ENCODE results near the gene NDOR1. TPM values are rescaled to one million over a fixed set of nuclear protein-coding genes. Genes with fewer than 3 reads are reported as not detected.
A peak's percentile ranks its signal among the peaks of the same experiment; 100 is the strongest.

The NDOR1 gene
- total RNA-seq, 1 experiment from 2014 or later, result 15.4 TPM

DNA sequence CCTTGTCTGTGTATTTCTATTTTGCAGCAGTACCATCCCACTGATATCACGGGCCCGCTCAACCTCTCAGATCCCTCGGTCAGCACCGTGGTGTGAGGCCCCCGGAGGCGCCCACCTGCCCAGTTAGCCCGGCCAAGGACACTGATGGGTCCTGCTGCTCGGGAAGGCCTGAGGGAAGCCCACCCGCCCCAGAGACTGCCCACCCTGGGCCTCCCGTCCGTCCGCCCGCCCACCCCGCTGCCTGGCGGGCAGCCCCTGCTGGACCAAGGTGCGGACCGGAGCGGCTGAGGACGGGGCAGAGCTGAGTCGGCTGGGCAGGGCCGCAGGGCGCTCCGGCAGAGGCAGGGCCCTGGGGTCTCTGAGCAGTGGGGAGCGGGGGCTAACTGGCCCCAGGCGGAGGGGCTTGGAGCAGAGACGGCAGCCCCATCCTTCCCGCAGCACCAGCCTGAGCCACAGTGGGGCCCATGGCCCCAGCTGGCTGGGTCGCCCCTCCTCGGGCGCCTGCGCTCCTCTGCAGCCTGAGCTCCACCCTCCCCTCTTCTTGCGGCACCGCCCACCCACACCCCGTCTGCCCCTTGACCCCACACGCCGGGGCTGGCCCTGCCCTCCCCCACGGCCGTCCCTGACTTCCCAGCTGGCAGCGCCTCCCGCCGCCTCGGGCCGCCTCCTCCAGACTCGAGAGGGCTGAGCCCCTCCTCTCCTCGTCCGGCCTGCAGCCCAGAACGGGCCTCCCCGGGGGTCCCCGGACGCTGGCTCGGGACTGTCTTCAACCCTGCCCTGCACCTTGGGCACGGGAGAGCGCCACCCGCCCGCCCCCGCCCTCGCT, 37.5 kb upstream of the NDOR1 start:
- no peak for DNase-seq (ENCODE audit: low read depth)

DNA sequence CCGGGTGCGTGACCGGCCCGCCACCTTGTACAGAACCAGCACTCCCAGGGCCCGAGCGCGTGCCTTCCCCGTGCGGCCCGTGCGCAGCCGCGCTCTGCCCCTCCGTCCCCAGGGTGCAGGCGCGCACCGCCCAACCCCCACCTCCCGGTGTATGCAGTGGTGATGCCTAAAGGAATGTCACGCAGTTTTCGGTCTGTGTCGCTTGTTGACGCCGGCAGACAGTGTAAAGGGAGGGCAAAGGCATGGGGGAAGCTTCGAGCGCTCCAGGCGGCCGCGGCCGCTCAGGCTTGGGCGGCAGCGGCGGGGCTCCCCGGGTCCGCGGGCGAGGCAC, 37.0 kb upstream of the NDOR1 start:
- DNase-seq (ENCODE audit: low read depth), result no peak

DNA sequence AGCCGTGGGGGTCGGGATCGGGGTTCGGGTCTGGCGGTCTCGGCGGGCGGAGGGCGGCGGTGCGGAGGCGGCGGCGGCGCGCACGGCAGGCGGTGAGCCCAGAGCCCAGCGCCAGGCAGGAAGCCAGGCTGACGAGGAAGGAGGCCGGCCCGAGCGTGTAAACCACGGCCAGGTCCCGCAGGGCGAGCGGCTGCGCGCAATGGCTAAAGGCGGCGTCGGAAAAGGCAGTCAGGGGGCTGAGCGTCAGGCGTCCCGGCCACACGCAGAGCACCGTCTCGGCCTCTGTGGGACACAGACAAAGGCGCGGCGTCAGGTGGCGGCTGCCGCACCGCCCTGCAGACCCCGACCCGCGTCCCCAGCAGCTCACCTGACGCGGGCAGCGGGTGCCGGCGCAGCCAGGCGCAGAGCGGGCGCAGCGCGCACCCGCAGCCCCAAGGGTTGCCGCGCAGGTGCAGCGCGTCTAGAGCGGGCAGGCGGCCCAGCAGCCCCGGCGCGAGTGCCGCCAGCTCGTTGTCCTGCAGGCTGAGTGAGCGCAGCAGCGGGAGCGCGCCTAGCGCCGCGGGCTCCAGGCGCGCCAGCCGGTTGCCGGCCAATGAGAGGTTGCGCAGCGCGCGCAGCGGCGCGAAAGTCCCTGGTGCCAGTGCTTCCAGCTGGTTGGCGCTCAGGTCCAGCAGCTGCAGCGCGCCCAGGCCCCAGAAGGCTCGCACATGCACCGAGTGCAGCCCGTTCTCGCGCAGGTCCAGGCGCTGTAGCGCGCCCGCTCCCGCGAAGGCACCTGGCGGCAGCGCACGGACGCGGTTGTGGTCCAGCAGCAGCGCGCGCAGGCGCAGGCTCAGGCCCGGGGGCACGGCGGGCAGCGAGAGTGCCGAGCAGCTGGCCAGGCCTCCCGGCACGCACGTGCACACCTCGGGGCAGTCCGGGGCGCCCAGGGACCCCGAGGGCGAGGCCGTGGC, 36.3 kb upstream of the NDOR1 start:
- peak; percentile 41 for DNase-seq (ENCODE audit: low read depth)

DNA sequence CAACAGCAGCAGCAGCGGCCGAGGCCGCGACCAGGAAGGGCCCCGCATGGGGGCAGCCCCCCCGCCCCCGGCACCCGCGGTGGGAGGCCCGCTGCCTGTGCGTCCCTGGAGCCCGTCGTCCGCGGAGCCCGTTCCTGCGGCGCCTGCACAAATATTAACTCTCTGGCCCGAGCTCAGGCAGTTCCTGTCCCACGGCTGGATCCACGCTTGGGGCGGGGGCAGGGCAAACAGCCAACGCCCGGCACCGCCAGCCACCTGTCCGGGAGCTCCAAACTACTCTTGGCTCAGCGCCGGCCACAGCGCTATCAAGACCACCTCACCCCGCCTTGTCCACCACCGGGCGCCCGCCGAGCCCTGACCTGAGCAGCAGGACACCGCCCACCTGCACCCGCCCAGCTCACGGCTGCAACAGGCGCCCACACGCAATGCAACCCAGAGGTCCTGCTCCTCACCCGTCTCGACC, 35.6 kb upstream of the NDOR1 start, which contains the start of gene LRRC26:
Gene LRRC26 (minus strand): TSS at position 156 of the 463 bp plus-strand sequence. CDS start 108 bp downstream, at position 48.
- DNase-seq (ENCODE audit: low read depth), result no peak

DNA sequence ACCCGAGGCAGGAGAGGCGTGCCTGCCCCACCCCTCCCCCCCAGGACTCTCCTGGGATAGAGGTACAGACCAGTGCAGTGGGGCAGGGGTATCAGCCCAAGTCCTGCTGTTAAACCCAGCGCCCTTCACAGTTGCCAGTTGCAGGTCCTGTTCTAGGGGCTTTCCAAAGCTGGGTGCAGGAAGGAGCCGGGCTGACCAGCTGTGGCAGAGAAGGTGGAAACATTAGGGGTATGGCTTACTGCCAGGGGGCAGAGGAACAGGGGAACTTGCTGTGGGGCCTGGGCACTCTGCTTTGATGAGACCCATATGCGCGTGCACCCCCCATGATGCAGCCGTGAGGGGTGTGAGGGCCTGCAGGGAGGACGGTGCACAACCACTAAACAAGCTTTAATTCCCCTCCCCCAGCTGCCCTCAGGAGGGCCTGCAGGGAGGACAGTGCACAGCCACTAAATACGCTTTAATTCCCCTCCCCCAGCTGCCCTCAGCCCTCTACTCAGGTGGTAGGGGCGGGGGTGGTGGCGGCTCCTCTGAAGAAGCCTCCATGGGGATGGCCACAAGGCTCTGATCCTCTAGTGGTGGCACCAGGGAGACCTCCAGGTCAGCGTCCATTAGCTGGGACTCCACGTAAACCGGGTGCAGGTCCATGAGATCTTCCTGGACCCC, 34.9 kb upstream of the NDOR1 start:
- DNase-seq (ENCODE audit: low read depth), result no peak

DNA sequence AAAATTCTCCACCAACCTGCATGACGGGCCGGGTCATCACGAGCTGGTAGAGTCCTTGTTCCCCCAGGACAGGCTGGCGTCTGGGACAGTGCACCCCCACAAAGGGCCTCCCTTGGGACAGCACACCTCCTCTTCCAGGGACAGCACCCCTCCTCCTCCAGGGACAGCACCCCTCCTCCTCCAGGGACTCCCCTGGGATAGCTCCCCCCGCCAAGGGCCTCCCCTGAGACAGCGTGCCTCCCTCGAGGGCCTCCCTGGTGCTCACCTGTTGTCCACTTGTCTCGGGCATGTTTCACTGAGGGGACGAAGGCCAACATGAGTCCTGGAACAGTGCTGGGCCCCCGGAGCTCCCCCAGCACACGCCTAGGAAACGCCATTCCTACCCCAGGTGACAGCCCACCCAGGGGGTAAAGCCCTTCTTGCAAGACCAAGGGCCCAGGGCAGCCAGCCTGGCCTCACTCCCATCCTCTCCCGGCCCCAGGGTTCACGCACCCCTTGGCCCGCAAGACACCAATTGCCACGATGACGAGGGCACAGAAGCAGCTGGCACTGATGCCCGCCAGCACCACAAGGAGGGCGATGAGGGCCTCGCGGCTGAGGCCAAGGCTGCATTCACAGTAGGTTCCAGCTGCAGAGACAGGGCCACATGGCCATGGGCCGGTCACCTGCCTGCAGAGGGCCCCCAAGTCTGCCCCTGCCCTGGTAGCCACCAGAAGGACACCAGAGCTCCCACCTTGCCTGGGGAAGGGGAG, 34.2 kb upstream of the NDOR1 start:
- DNase-seq (ENCODE audit: low read depth), result no peak

DNA sequence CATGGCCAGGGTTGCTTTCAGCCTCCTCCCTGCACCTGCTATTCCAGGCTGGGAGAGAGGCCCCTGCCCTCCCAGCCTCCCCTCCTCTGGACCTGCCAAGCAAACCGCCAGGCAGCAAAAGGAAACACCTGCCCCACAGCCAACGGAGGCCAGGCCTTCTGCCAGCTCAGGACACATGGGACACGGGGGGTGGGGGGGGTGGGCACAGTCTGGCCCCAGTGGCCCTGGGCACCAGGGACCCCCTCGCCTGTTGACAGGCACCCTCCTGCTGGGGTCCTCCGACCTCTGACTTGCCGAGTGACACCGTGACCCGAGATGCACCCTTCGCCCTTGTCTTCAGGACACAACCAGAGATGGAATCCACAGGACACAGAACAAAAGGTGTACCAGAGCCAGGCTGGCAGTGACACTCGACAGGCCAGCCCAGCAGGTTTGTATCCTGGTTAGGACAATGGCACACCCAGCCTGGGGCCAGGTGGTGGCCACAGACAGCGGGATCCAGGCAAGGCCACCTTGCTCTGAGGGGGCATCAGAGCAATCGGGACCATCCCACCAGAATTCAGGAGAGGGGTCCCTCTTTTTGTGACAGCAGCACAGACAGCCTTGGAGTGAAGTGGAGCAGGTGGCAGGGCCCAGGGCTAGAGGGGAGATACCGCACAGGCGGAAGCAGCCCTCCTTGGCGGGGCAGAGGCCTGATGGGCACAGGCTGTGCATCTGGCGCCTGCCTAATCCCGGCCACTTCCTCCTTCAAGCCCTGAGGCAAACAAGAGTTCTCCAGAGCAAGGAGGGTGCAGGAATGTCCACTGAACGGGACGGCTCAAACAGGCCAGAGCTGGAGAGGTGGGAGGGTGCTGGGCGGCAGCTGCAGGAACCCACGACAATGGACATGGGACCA, 32.4 kb upstream of the NDOR1 start:
- no peak for DNase-seq (ENCODE audit: low read depth)

DNA sequence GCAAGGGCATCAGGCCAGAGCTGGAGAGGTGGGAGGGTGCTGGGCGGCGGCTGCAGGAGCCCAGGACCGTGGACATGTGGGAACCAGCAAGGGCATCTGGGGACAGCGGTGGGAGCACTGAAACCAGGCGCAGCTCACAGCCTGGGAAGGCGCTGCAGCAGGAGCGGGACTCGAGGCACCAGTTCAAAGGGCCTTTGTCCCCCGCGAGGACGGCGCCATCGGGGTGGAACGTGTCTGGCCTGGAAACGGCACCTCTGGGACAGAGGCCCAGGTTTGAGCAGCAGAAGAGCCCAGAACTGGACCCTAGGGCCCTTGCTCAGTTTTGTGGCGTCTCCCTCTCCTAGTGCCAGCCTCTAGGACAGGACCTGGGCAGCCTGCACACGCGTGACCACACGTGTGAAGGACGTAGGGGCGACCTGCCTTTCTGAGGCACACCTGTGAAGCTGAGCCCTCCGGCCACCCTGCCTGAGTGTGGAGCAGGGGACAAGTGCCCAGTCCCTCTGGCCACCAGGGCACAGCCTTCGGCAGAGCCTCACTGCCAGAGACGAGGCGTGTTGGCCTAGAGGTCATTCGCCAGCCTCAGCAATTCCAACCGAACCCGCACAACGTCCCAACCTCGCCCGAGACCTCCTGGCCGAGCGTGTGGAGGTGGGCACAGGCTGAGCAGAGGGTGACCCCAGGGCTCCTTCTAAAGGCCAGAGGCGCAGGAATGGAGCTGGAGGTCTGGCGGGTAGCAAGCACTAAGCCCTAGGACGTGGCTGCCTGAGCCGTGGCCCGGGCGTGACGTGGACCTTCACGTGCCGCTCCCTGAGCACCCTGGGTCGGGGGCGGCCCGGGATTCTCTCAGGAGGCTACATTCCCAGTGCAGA, 31.5 kb upstream of the NDOR1 start:
- no peak for DNase-seq (ENCODE audit: low read depth)

DNA sequence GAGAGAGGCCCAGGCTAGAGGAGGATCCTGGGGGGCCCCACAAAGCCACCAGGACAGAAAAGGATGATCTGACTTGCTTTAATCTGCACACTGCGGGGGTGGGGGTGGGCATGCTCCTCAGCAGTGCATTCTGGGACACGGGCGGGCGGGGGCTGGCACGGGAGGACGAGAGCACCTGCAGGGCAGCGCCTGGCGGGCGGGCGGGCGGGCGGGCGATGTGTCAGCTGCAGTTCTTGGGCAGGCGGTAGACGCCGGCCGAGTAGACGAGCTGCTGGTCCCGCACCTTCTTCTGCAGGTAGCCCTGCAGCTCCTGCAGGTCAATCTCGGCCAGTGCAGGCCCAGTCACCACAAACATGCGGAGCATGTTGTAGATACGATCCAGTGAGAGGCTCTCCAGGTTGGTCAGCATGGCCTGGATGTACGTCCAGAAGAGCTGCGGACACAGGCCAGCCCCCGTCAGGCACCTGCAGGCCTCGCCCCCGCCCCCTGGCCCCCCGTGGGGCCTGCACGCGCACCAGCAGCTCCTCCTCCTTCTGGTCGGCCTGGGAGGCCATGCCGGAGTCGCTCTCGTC, 30.7 kb upstream of the NDOR1 start:
- no peak for DNase-seq (ENCODE audit: low read depth)

DNA sequence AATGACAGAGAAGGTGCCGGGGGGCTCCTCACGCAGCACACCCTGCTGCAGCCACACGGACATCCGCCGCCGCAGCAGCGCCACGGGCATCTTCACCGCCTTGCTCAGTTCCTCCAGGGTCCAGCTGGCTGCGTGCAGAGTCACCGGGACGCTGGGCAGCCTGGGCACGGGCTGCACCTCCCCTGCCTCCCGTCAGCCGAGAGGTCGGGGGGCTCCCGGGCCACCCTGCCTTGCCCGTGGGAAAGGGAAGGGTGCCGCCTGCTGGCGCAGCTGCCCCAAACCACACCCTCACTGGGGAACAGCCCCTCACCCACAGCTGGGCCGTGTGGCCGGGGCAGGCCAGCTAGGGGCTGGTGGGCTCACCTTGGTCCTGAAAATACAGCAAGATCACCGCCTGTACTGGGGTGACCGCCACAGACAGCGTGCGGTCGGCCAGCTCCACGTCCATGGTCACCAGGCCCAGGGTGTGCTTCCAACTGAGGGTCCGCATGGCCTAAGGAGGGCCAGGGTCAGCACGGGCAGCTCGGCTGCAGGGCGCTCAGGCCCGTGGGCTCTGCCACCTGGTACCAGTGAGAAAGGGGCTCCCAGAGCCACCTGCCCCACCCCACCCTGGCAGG, 30.0 kb upstream of the NDOR1 start:
- DNase-seq (ENCODE audit: low read depth), result no peak

DNA sequence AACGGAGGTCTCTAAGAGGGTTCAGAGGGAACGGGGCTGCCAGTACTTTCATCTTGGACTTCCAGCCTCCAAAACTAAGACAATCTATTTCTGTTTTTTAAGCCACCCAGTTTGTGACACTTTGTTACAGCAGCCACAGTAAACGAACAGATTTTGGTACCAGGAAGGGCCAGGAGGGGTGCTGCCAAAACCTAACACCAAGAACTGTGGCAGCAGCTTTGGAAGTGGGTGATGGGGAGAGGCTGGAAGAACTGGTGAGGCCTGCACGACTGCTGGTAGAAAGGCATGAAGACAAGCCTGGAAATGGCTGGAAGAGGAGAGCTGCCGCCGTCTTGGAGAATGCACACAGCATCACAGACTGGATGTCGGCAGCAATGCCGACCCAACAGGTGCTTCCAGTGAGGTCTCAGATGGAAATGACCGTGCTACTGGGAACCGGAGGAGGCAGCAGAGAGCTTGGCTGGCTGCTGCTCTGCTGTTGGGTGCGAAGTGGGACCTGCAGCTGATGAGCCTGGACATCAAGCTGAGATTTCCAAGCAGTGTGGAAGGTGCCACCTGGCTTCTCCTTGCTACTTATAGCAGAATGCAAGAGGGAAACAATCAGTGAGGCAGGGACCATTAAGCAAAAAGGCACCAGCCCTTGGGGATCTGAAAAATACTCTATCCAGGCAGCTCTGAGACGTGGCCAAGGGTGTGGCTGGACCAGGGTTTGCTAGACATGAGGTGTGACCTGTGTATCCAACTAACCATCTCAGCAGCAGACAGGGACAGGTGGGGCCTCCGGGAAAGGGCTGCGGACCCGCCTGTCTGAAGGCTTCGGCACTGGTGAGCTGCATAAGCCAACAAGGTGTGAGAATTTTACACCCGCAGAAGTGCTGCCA, 29.0 kb upstream of the NDOR1 start:
- DNase-seq (ENCODE audit: low read depth), result peak; percentile 50

DNA sequence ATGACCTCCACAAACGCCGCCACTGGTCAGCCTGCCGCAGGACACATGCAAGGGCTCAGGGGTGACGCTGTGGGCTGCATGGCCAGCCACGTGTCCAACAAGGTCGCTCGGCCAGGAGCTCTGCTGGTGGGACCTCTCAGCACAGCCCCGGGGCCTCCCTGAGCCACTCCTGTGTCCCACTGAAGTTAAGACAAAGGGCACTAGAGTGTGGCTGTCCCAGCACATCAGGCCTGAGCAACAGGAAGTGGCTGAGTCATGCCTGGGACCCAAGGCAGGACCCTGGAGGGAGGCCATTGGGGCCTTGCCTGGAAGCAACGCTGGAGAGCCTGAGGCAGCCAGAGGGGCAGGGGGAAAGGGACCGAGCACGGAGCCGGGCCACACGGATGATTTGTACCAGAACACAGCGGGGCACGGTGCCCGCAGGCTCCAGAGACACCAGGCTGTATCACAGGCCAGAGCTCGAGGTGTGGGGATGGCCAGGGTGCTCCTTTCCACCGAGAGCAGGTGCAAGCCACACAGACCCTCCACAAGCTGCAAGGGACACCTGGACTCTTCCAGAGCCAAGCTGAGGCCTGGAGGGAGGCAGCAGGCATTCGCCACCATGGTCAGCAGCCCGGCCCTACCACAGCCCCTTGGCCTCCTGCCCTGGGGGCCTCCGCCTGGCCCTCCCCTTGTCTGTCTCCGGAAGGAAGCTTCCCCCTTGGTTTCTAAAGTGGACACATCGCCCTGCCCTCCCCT, 27.1 kb upstream of the NDOR1 start:
- no peak for DNase-seq (ENCODE audit: low read depth)

DNA sequence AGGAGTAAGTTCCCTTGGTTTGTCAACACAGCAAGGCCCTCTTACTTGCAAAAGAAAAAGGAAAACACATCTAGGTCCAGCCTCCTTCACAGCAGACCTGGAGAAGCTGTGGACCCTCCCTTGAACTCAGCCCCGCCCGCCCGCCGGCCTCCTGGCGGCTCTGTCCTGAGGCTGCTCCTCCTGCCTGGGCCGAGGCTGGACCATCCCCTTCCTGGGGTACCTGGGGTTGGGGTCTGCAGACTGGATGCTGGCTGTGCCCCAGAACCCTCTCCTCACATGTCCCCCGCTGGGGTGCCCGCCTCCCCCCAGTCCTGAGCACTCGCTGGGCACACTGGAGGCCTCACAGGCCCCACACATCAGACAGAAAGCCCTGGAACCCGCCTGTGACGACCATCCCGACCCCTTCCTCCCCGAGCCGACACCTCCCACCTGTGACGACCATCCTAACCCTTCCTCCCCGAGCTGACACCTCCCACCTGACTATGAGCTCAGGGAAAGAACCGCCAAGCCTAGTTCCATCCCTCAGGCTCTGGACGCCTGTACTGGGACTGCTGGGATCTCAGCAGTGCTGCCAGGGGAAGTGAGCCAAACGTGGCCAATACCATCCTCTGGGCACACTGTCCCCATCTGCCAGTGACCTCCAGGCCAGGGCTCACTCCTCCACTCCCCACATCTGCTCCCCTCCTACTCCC, 26.4 kb upstream of the NDOR1 start:
- no peak for DNase-seq (ENCODE audit: low read depth)

DNA sequence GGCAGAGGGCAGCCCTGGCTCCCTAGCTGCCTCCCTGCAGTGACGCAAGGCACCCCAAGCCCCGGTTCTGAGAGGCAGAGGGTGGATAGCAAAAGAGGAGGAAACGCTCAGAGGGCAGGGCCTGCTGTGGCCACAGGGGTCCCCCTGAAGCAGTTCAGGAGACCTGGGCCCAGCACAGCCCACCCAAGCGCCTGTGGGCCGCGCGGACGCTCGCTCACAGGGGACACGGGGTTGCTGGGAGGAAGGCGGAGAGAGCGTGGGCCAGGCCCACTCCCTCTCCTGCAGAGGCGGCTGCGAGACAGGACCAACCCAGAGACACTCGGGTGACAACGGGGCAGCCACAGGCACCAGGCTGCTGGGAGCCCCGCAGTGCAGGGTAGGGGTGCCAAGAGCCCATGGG, 25.7 kb upstream of the NDOR1 start:
- no peak for DNase-seq (ENCODE audit: low read depth)

DNA sequence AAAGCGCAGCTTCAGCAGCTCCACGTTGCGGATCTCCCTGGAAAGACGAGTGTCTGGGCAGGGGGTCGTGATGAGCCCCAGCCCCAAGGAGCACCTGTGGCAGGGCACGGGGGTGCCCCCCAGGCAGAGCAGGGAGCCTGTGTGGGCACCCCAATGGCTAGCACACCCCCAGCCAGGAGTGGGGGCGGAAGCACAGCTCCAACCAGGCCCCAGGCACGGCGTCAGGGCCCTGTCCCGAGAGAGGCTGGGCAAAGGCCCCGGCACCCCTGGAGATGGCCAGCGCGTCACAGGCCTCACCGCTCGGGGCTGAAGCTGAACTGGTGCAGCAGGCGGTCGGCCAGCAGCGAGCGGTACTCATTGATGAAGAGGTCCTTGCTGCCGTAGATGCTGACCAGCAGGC, 25.0 kb upstream of the NDOR1 start:
- no peak for DNase-seq (ENCODE audit: low read depth)

DNA sequence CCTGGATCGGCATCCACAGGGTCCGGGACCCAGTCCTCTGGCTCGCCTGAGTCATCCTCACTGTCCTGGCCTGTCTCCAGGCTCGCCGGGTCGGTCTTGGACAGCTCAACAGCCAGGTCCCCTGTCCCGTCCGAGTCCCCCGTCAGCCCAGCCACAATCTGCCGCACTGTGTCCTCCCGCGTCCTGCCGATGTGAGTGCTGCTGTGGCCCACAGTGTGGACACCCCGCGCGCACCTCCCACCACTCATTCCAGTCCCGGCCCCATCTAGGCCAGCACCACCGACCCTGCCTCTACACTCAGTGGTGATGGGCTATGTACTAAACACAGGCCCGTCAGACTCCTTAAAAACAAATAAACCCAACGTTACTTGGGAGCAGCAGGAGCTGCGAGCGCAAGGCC, 23.8 kb upstream of the NDOR1 start:
- no peak for DNase-seq (ENCODE audit: low read depth)

Measured in LHCN-M2 (cell line).